GM12891 (cell line): ENCODE results near the gene MMD2.

Experiments
- POLR2A ChIP-seq: IDR thresholded peaks from 2 replicates; pipeline ENCODE4 v1.6.1; 2011; ENCODE audit warnings: low read depth, low read length, control low read depth
- POLR2AphosphoS5 ChIP-seq: IDR thresholded peaks from 2 replicates; pipeline ENCODE4 v1.6.1; 2011; ENCODE audit warnings: low read depth, low read length, control low read depth
- POU2F2 ChIP-seq: IDR thresholded peaks from 2 replicates; pipeline ENCODE4 v1.6.1; 2011; ENCODE audit warnings: low read depth, mild to moderate bottlenecking, control low read depth, low read length, moderate library complexity
- SPI1 ChIP-seq: IDR thresholded peaks from 2 replicates; pipeline ENCODE4 v1.6.1; 2011; ENCODE audit warnings: low read depth, low read length, control low read depth
- TAF1 ChIP-seq: IDR thresholded peaks from 2 replicates; pipeline ENCODE4 v1.6.1; 2011; ENCODE audit warnings: low read depth, low read length, control low read depth

DNA sequence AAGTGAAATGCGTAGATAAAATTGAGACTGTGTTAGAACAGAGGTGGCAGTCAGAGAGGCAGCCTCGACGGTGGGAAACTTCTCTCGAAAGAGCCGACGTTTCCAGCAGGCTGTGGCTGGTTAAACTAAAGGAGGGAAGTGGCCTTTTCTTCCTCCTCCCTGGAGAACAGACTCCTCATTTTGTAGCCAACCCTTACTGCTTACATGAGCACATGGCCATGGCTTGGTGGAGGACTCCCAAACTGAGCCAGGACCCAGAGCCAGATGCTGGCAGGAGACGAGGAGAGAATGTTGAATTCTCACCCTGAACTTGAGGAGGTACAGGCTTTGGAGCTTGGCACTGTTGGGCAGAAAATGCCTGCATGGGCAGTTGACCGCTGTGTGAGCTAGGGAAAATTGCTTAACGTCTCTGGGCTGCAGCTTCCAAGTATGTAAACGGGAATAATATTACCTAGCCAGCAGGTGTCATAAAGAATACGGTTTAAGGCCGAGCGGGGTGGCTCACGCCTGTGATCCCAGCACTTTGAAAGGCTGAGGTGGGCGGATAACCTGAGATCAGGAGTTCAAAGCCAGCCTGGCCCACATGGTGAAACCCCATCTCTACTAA is 24.5 kb downstream of the MMD2 start:
- TF ChIP-seq TAF1, result no peak
- TF ChIP-seq POLR2A, result no peak
- TF ChIP-seq POLR2AphosphoS5, result no peak
- no peak for TF ChIP-seq SPI1
- TF ChIP-seq POU2F2, result no peak
